GM19193 (cell line): ENCODE measurements around the gene THOC7.

Experiments used
- POLR2A ChIP-seq: IDR thresholded peaks from 4 replicates; pipeline ENCODE4 v1.6.1; 2011; ENCODE audit not compliant: insufficient read depth, insufficient read length; ENCODE audit errors: extremely low read depth

Gene THOC7

GRCh38 chr3:63863150-63864007, at the start of gene THOC7, which contains the start of gene ATXN7:
THOC7 (minus strand) TSS chr3:63863805; CDS start chr3:63863790, 15 bp downstream.
ATXN7 (plus strand) TSS chr3:63863867; CDS start chr3:63912599, 48,732 bp downstream.
- TF ChIP-seq POLR2A: peak; percentile 50

GRCh38 chr3:63912768-63913588, 49.4 kb upstream of the THOC7 start:
- TF ChIP-seq POLR2A: no peak

- TF ChIP-seq POLR2A: peak; percentile 70
Observed at GRCh38 chr3:63911873-63912767, 48.5 kb upstream of the THOC7 start, which contains the start of gene SCAANT1. SCAANT1 (minus strand) TSS chr3:63912383.

GRCh38 chr3:63911509-63911872, 47.9 kb upstream of the THOC7 start:
- TF ChIP-seq POLR2A: no peak

- no peak for TF ChIP-seq POLR2A
Observed at GRCh38 chr3:63910891-63911290, 47.3 kb upstream of the THOC7 start.

GRCh38 chr3:63910001-63910400, 46.4 kb upstream of the THOC7 start:
- no peak for TF ChIP-seq POLR2A

- no peak for TF ChIP-seq POLR2A
Observed at GRCh38 chr3:63909431-63909830, 45.8 kb upstream of the THOC7 start.

GRCh38 chr3:63908776-63909175, 45.2 kb upstream of the THOC7 start:
- TF ChIP-seq POLR2A: no peak

GRCh38 chr3:63908081-63908736, 44.6 kb upstream of the THOC7 start:
- no peak for TF ChIP-seq POLR2A

GRCh38 chr3:63905731-63906620, 42.4 kb upstream of the THOC7 start:
- no peak for TF ChIP-seq POLR2A

- TF ChIP-seq POLR2A: no peak
Observed at GRCh38 chr3:63900459-63900858, 36.9 kb upstream of the THOC7 start.

GRCh38 chr3:63900010-63900409, 36.4 kb upstream of the THOC7 start:
- no peak for TF ChIP-seq POLR2A
